RWPE2 (cell line): ENCODE data around the gene IRF1.

Source experiments
- ATAC-seq: fragments of 200-7000 bp; cut with Tn5 transposase; 3 replicates; pipeline ENCODE4 v1.9.1; 2021; ENCODE audit warnings: low read depth
- DNase-seq: peaks from one replicate; pipeline ENCODE4 v3.0.0-alpha.2; 2020; ENCODE audit warnings: low spot score
- H3K27ac ChIP-seq: fragments of 450-650 bp; 2 replicates; pipeline ENCODE4 v1.5.1; 2017; ENCODE audit warnings: mild to moderate bottlenecking; ENCODE audit not compliant: poor library complexity, severe bottlenecking
- H3K27me3 ChIP-seq: fragments of 250-450 bp; sonication (Bioruptor Pico); 2 replicates; pipeline ENCODE4 v1.5.1; 2021; ENCODE audit warnings: mild to moderate bottlenecking, moderate library complexity; ENCODE audit not compliant: insufficient read depth, poor library complexity, severe bottlenecking
- H3K36me3 ChIP-seq: fragments of 250-450 bp; sonication (Bioruptor Pico); 2 replicates; pipeline ENCODE4 v1.5.1; 2020; ENCODE audit warnings: low read depth, mild to moderate bottlenecking, moderate library complexity
- H3K4me1 ChIP-seq: fragments of 250-450 bp; sonication (Bioruptor Pico); 2 replicates; pipeline ENCODE4 v1.5.1; 2021; ENCODE audit warnings: mild to moderate bottlenecking, moderate library complexity; ENCODE audit not compliant: insufficient read depth, poor library complexity, severe bottlenecking
- H3K4me3 ChIP-seq: fragments of 250-450 bp; sonication (Bioruptor Pico); 2 replicates; pipeline ENCODE4 v1.5.1; 2021; ENCODE audit warnings: mild to moderate bottlenecking, moderate library complexity; ENCODE audit not compliant: severe bottlenecking
- H3K9me3 ChIP-seq: fragments of 250-450 bp; sonication (Bioruptor Pico); 2 replicates; pipeline ENCODE4 v1.5.1; 2021; ENCODE audit warnings: mild to moderate bottlenecking, moderate library complexity; ENCODE audit not compliant: severe bottlenecking
- CTCF ChIP-seq: fragments of 450-650 bp; IDR thresholded peaks from one replicate; pipeline ENCODE4 v1.5.1; 2017; ENCODE audit warnings: mild to moderate bottlenecking, moderate library complexity; ENCODE audit not compliant: poor library complexity, severe bottlenecking

Gene IRF1, protein sequence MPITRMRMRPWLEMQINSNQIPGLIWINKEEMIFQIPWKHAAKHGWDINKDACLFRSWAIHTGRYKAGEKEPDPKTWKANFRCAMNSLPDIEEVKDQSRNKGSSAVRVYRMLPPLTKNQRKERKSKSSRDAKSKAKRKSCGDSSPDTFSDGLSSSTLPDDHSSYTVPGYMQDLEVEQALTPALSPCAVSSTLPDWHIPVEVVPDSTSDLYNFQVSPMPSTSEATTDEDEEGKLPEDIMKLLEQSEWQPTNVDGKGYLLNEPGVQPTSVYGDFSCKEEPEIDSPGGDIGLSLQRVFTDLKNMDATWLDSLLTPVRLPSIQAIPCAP

GRCh38 chr5:132490484-132491367, at the start of gene IRF1:
TSS of gene IRF1 (minus strand) at chr5:132490773. CDS start at chr5:132489478, 1,295 bp downstream.
- ATAC-seq: peak; percentile 88
- Histone ChIP-seq H3K27ac (peak within 1 kb of the TSS; percentile 59), H3K36me3 (peaks cover 35% of the 10 kb centered on the region), H3K9me3 (no peaks in the 10 kb centered on the region), H3K4me1 (peaks cover 30% of the 10 kb centered on the region), H3K4me3 (peak within 1 kb of the TSS; percentile 91), H3K27me3 (no peaks in the 10 kb centered on the region)
- TF ChIP-seq CTCF: peak; percentile 43
- DNase-seq: peak; percentile 97

DNA sequence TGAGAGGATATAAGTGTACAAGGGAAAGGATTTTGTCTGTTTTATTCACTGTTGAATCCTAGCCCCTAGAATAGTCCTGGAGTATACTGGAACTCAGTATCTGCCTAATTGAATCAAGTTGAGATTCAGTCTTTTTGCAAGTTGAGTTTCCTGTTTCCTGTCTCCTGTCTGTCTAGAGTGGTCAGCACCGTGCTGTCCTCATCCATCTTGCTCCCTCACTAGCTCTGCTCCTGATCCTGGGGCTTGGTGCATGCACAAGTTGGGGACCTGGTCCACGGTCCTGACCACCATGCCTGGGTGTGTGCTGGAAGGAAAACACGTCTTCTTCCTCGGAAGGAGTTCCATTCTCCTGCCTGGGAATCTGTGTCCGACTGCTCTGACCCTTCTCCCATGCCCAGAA, 49.6 kb upstream of the IRF1 start:
- H3K27ac ChIP-seq: no peak overlapping the region
- no peak for TF ChIP-seq CTCF
- H3K27me3 ChIP-seq: no peaks in the 10 kb centered on the region
- no peaks in the 10 kb centered on the region for H3K4me1 ChIP-seq
- no peak for DNase-seq
- H3K4me3 ChIP-seq: no peak overlapping the region
- no peaks in the 10 kb centered on the region for H3K36me3 ChIP-seq
- no peaks in the 10 kb centered on the region for H3K9me3 ChIP-seq
- ATAC-seq: no peak

DNA sequence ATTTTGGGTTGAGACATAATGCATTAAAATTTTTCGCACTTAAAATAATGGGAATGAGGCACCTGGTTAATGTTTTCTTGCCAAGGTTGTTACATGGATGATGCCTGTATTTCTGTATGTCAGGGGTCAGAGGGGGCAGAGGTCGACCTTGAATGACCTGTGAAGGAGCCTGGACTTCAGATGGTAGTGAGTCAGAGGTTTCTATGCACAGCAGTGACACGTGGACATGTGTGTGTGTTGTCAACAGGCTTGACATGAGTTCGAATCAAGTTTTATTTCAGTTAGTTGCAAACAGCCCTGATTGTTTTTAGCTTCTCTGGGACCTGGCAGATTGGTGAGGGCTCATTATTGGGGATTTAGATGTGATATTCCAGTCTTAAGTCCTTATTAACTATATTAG, 49.1 kb upstream of the IRF1 start:
- no peaks in the 10 kb centered on the region for H3K4me1 ChIP-seq
- no peak overlapping the region for H3K27ac ChIP-seq
- no peaks in the 10 kb centered on the region for H3K27me3 ChIP-seq
- H3K9me3 ChIP-seq: no peaks in the 10 kb centered on the region
- H3K4me3 ChIP-seq: no peak overlapping the region
- ATAC-seq (no peak), DNase-seq (no peak)
- no peak for TF ChIP-seq CTCF
- no peaks in the 10 kb centered on the region for H3K36me3 ChIP-seq

DNA sequence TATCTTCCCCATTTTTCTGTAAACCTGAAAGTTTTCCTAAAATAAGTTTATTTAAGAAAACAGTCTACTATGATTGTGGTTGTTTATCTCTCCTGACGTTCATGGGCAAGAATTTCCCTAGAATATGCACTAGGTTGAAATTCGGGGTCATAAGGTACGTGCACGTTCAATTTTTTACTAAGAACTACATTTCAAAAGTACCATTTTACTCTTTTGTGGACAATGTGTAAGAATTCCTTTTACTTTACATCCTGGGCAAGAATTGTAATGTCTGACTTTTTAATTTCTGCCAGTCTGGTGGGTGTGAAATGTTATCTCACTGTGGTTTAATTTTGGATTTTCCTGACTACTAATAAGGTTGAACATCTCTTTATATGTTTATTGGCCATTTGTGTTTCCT, 40.4 kb upstream of the IRF1 start:
- no peak overlapping the region for H3K4me3 ChIP-seq
- ATAC-seq: no peak
- peaks cover 7% of the 10 kb centered on the region for H3K27me3 ChIP-seq
- TF ChIP-seq CTCF: no peak
- no peak for DNase-seq
- H3K4me1 ChIP-seq: no peaks in the 10 kb centered on the region
- no peaks in the 10 kb centered on the region for H3K9me3 ChIP-seq
- no peak overlapping the region for H3K27ac ChIP-seq
- no peaks in the 10 kb centered on the region for H3K36me3 ChIP-seq
